ENCODE results near the gene PRKN.

- no peak for TF ChIP-seq GATA3 (IDR thresholded peaks at IDR 0.05; ENCODE audit: low read depth, low read length)
- no peak for TF ChIP-seq GATA2 (IDR thresholded peaks at IDR 0.05; ENCODE audit: low read depth, low read length)
These were observed 894.9 kb downstream of the PRKN start for GRCh38 chr6:161832622-161833021.
